Lung (tissue), 12 donors: ENCODE data around the gene SCMH1. TPM values are rescaled to one million over a fixed set of nuclear protein-coding genes. Genes with fewer than 3 reads are reported as not detected.

Experiments
- ATAC-seq: fragments of 200-7000 bp; cut with Tn5 transposase; one replicate; pipeline ENCODE4 v1.9.1; 2020; ENCODE audit warnings: moderate number of reproducible peaks; ENCODE audit not compliant: insufficient read depth, low FRiP score
- DNase-seq, 3 donors: peaks; one replicate each; pipeline ENCODE4 v3.0.0-alpha.2; 2013 to 2017
- H3K27ac ChIP-seq, 2 donors: one replicate each; pipeline ENCODE4 v1.5.1; 2013; ENCODE audit warnings: mild to moderate bottlenecking in 2 of 2, moderate library complexity in 2 of 2, control low read depth in 1 of 2, inconsistent platforms in 1 of 2, low read depth in 1 of 2, low read length in 1 of 2
- H3K27me3 ChIP-seq, 3 donors: one replicate each; pipeline ENCODE4 v1.5.1; 2013; ENCODE audit warnings: low read length in 2 of 3; ENCODE audit not compliant: control insufficient read depth in 3 of 3, insufficient read depth in 3 of 3
- H3K36me3 ChIP-seq, 4 donors: one replicate each; pipeline ENCODE4 v1.5.1; 2013; ENCODE audit warnings: low read length in 4 of 4, mild to moderate bottlenecking in 1 of 4, moderate library complexity in 1 of 4; ENCODE audit not compliant: control insufficient read depth in 4 of 4, insufficient read depth in 4 of 4
- H3K4me1 ChIP-seq, 5 donors: one replicate each; pipeline ENCODE4 v1.5.1; 2013; ENCODE audit warnings: low read length in 5 of 5, mild to moderate bottlenecking in 2 of 5, moderate library complexity in 1 of 5; ENCODE audit not compliant: control insufficient read depth in 5 of 5, insufficient read depth in 5 of 5
- H3K4me3 ChIP-seq: one replicate; pipeline ENCODE4 v1.5.1; 2013; ENCODE audit warnings: mild to moderate bottlenecking, control low read depth, moderate library complexity
- H3K9ac ChIP-seq, 2 donors: one replicate each; pipeline ENCODE4 v1.5.1; 2013; ENCODE audit warnings: low read length in 2 of 2, control low read depth in 1 of 2; ENCODE audit not compliant: insufficient read depth in 1 of 2
- H3K9me3 ChIP-seq, 4 donors: one replicate each; pipeline ENCODE4 v1.5.1; 2013; ENCODE audit warnings: low read length in 3 of 4, mild to moderate bottlenecking in 1 of 4, moderate library complexity in 1 of 4; ENCODE audit not compliant: control insufficient read depth in 4 of 4, insufficient read depth in 3 of 4
- CTCF ChIP-seq: IDR thresholded peaks from 2 replicates; pipeline ENCODE4 v1.5.1; 2012; ENCODE audit warnings: mild to moderate bottlenecking; ENCODE audit errors: control extremely low read depth, extremely low read depth
- WGBS, 2 donors: extraction: QIAGEN DNeasy Blood & Tissue Kit; methylation state at CpG; one replicate each; pipeline ENCODE4 v1.1.7; 2013; 5-methylcytosine and 5-hydroxymethylcytosine counted together
- polyA plus RNA-seq, 2 donors: library from polyadenylated mRNA; stranded (reverse); fragments of 200-250 nt; gene quantifications; one replicate each; pipeline ENCODE4 v1.2.1, GENCODE V29; 2013
- total RNA-seq, 2 donors: library from RNA; depleted of rRNA in 1 of 2; stranded (reverse); fragments of >200 nt in 1 of 2; gene quantifications; one replicate each; pipeline ENCODE4 v1.2.1, GENCODE V29; 2014 to 2021
- donor health status: control.
- donor health status: control.
- donor health status: Bipolar disorder and iron deficiency.
- donor health status: healthy.
- donor health status: DM: yes; HTN: yes; CAD: no.

Gene SCMH1
- total and polyA plus RNA-seq, 4 donors = 20.7 to 43.5 (median 28.8) TPM

DNA sequence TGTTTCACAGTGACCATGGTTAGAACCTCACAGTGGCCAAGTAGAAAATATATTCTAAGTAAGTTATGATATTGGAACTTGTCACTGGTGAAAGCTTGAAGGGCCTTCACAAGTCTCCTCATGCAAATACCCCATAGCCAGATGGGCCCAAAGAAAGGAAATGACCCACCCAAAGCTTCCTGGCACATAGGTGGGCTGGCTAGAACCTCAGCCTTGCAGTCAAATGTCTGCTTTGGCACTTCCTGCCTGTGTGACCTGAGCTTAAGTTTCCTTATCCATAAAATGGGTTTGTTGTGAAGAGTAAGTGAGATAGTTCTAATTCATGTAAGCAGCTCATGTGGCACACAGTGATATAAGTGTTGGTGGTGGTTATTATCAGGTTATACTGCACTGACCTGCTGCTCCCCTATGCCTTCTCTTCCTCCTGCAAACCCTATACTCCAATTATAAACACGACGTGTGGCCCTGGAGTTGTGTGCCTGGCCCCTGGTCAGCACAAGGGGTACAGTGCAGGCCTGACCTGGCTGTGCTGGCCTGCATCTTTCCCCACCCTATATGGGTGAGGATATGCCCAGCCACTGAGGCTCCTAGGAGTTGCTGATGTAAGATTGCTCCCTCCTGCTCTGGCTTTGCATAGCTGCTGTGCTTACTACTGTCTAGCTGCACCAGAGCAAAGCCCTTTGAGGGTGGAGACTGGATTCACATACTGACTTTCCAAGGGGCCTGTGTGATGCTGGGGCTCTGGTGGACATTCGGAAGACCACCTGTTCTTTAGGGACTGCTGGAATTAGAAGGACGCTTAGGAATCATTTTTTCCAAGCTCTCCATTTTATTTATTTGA, 215.9 kb downstream of the SCMH1 start:
- Histone ChIP-seq H3K4me1 (peaks cover 0 to 9% (median 7%) of the 10 kb centered on the region in 5 donors), H3K27ac (no peak overlapping the region), H3K9me3 (no peaks in the 10 kb centered on the region), H3K4me3 (no peak overlapping the region), H3K36me3 (peaks cover 11 to 25% (median 16%) of the 10 kb centered on the region in 4 donors), H3K9ac (no peak overlapping the region), H3K27me3 (no peaks in the 10 kb centered on the region)
- ATAC-seq (no peak), DNase-seq (no peak)
- no peak for TF ChIP-seq CTCF
- WGBS, 2 donors = 94 to 99% methylated on average over 4 of the region's 4 CpGs

DNA sequence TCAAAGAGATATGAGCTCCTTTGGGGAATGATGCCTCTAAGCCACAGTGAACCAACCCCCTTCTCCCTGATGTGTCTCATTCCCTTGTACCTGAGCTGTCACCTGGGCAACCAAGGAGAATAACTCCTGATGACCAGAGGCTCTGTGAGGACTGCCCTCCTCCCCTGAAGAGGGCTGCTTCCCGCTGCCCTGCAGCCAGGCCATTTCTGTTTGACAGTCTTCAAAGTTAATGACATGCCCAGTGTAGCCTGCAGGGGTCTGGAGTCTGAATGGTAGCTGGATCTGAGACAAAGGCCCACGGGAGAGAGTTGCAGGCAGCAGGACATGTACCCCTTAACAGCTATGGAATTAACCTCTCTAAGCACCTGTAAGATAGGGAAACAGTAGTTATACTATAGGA, 217.2 kb downstream of the SCMH1 start:
- DNase-seq = no peak
- Histone ChIP-seq H3K27ac (no peak overlapping the region), H3K27me3 (no peaks in the 10 kb centered on the region), H3K4me1 (peaks cover 0 to 14% (median 7%) of the 10 kb centered on the region in 5 donors), H3K4me3 (no peak overlapping the region), H3K36me3 (peaks cover 6 to 25% (median 13%) of the 10 kb centered on the region in 4 donors), H3K9me3 (no peaks in the 10 kb centered on the region), H3K9ac (no peak overlapping the region)
- WGBS, 2 donors = 82 to 84% methylated on average over 2 of the region's 2 CpGs
- ATAC-seq = no peak
- no peak for TF ChIP-seq CTCF

DNA sequence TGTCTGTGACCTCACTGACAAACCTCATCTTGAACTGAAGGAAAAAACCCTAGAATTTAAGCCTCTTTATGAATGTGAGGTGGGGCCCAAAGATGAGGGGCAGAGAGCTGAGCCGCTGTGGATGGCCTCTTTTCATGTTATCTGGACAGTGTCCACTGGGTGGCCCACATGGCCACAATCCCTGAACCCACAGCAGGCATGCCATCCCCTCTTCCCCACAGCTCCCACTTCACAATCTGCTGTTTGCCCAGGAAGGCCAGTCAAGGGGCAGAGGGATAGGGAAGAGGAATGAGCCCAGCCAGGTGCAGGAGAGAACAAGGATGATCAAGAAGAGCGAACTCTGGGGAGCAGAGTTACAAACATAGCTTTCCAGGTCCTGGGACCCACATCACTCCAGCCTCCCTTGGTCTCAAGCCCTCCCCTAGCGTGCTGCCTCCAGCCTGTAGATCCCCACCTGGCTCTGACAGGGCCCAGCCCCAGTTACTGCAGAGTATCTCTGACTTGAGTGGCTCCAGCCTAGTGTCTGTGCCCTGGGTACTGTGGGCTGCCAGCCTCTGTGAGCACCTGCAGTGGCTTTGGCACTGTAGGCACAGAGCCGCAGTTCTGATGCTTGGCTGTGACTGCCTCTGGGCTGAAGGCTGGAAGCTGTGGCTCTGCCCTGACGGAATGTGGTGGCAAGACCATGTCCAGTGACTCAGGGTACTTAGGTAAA, 218.7 kb downstream of the SCMH1 start:
- WGBS, 2 donors = 94 to 97% methylated on average over 5 of the region's 5 CpGs
- no peak for ATAC-seq
- H3K27ac ChIP-seq = no peak overlapping the region

More for the DNA sequence above, 218.7 kb downstream of the SCMH1 start:
- H3K4me1 ChIP-seq = peaks cover 0 to 14% (median 7%) of the 10 kb centered on the region in 5 donors
- H3K27me3 ChIP-seq = no peaks in the 10 kb centered on the region
- peaks cover 5 to 22% (median 11%) of the 10 kb centered on the region in 4 donors for H3K36me3 ChIP-seq
- H3K4me3 ChIP-seq = no peak overlapping the region
- no peaks in the 10 kb centered on the region for H3K9me3 ChIP-seq
- no peak for TF ChIP-seq CTCF
- DNase-seq = no peak
- H3K9ac ChIP-seq = no peak overlapping the region
